HG03432 (cell line): Measurements from ENCODE around the gene NOSTRIN.

Experiments
- ATAC-seq: cut with Tn5 transposase; IDR thresholded peaks from one replicate; pipeline ENCODE4 v1.9.1; 2021; ENCODE audit warnings: mild to moderate bottlenecking, moderate library complexity; ENCODE audit not compliant: unreplicated experiment

NOSTRIN gene

GRCh38 chr2:168913495-168913894 is 111.1 kb downstream of the NOSTRIN start:
- no peak for ATAC-seq
